ENCODE measurements around the gene TM9SF2. TPM values are rescaled to one million over a fixed set of nuclear protein-coding genes. Genes with fewer than 3 reads are reported as not detected.

Gene TM9SF2
- total and polyA plus RNA-seq, 2 of the 4 experiments (the other 2 are of a cell fraction) = 46.1 to 85.5 TPM

- dilution Hi-C loops (cut with HindIII; ENCODE audit: low sequenced_read_pairs, unreplicated experiment) = no loop called here
- Histone ChIP-seq H3K14ac (replicated peaks; ENCODE audit: low read depth, low read length) (no peak overlapping the region), H3K18ac (ENCODE audit: low read depth, low read length) (no peak overlapping the region), H4K91ac (ENCODE audit: insufficient read depth, low read depth, low read length) (no peak overlapping the region), H3K9ac (ENCODE audit: low read depth, low read length) (no peak overlapping the region), H3K4me2 (ENCODE audit: low read depth, low read length) (no peak overlapping the region), H2AK5ac (ENCODE audit: low read depth, low read length) (0 out of 2 replicates have a peak overlapping the region, but pooled peaks have one; percentile 69), H3K4ac (ENCODE audit: low read depth, low read length) (no peak overlapping the region), H2BK20ac (ENCODE audit: low read depth, low read length) (no peak overlapping the region), H3K56ac (ENCODE audit: extremely low read depth, insufficient read depth, low read length) (no peak overlapping the region), H3K27ac (ENCODE audit: insufficient read depth, low read length) (no peak overlapping the region), H3K27me3 (ENCODE audit: control insufficient read depth, insufficient read depth, low read length) (no peaks in the 10 kb centered on the region), H2AK9ac (replicated peaks; ENCODE audit: low read depth, low read length, poor library complexity) (no peak overlapping the region), H3K23ac (ENCODE audit: low read depth, low read length) (no peak overlapping the region), H3K4me1 (ENCODE audit: control insufficient read depth, insufficient read depth, low read length) (peaks cover 2% of the 10 kb centered on the region), H2BK5ac (ENCODE audit: low read depth, low read length, poor library complexity, severe bottlenecking) (no peak overlapping the region), H2BK15ac (ENCODE audit: low read depth, low read length) (no peak overlapping the region; the same call in 2 of the 3 replicates), H3K4me3 (ENCODE audit: insufficient read depth, low read depth, low read length) (no peak overlapping the region), H4K5ac (ENCODE audit: low read depth, low read length) (no peak overlapping the region), H2BK120ac (ENCODE audit: low read depth, low read length) (no peak overlapping the region), H4K8ac (ENCODE audit: low read depth in 2 of 2, low read length in 2 of 2) (no peak overlapping the region), H3K36me3 (ENCODE audit: control insufficient read depth, insufficient read depth, low read length) (peaks cover 5% of the 10 kb centered on the region; the same call in 1 of the 2 replicates), H2AFZ (replicated peaks; ENCODE audit: low read length, poor library complexity) (no peak overlapping the region), H4K20me1 (ENCODE audit: insufficient read depth, low read length) (peaks cover 41% of the 10 kb centered on the region), H3K9me1 (ENCODE audit: insufficient read depth, low read length) (peaks cover 2% of the 10 kb centered on the region), H3K79me1 (ENCODE audit: low read depth in 1 of 2, low read length in 2 of 2) (peaks cover 14 to 69% of the 10 kb centered on the region in 2 experiments), H3K9me3 (ENCODE audit: control insufficient read depth, insufficient read depth, low read length) (peaks cover 6% of the 10 kb centered on the region; the same call in 1 of the 2 replicates)
- ChIA-PET POLR2A (ENCODE audit: unreplicated experiment) (no interaction called here), CTCF (no interaction called here)
- in situ Hi-C loops (cut with MboI; ENCODE audit: low sequenced_read_pairs) = no loop called here
- intact Hi-C loops (cut with micrococcal nuclease) = loop anchor here (1.0 kb wide), 1 partner anchor 64 kb away; no protein-coding TSS in a partner anchor
- TF ChIP-seq USF2 (IDR thresholded peaks at IDR 0.05; ENCODE audit: low read depth, low read length) = no peak
- no peak for TF ChIP-seq RAD21 (IDR thresholded peaks at IDR 0.05; ENCODE audit: low read length)
- TF ChIP-seq MAFK (IDR thresholded peaks at IDR 0.05; ENCODE audit: low read depth, low read length) = no peak
- TF ChIP-seq, protein P1, sequence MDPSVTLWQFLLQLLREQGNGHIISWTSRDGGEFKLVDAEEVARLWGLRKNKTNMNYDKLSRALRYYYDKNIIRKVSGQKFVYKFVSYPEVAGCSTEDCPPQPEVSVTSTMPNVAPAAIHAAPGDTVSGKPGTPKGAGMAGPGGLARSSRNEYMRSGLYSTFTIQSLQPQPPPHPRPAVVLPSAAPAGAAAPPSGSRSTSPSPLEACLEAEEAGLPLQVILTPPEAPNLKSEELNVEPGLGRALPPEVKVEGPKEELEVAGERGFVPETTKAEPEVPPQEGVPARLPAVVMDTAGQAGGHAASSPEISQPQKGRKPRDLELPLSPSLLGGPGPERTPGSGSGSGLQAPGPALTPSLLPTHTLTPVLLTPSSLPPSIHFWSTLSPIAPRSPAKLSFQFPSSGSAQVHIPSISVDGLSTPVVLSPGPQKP (IDR thresholded peaks at IDR 0.05; ENCODE audit: borderline replicate concordance, low read depth, low read length) = no peak
- ATAC-seq (ENCODE audit: low read depth) (no peak), DNase-seq (no peak)
- BruUV-seq (replicated peaks) = no TSS peak
- WGBS, 2 experiments (ENCODE audit: extremely low coverage in 2 of 2, insufficient read length in 1 of 2) = no CpG with 5 or more reads among the region's 2 CpGs
Observed at GRCh38 chr13:99506634-99507033, 5.4 kb downstream of the TM9SF2 start.
